GM18507 (cell line): ENCODE measurements around the gene SP1.
"Not testable (repeated sequence)": the region's sequence is repeated elsewhere in the genome, so short reads cannot be mapped to it uniquely, and the experiment has no call there.

ENCODE experiments used
- DNase-seq: peaks from one replicate; pipeline ENCODE4 v3.0.0; 2011; ENCODE audit warnings: low read depth; ENCODE audit not compliant: insufficient read length; ENCODE audit errors: extremely low spot score
- FAIRE-seq: peaks from 2 replicates; lab custom pipeline; 2011; peaks lifted over from hg19 to GRCh38; lab: Jason Lieb, UNC

Gene SP1

GRCh38 chr12:53380104-53380793 lies at the start of gene SP1:
SP1 (plus strand) TSS chr12:53380176; CDS start chr12:53380292, 116 bp downstream.
- DNase-seq (peak; percentile 60), FAIRE-seq (peak; percentile 59)

- DNase-seq, result no peak
- no peak for FAIRE-seq
Measured at GRCh38 chr12:53330671-53331070, 49.3 kb upstream of the SP1 start.

GRCh38 chr12:53332339-53332738 lies 47.6 kb upstream of the SP1 start:
- FAIRE-seq, DNase-seq: not testable (repeated sequence)

- DNase-seq (no peak), FAIRE-seq (no peak)
Measured at GRCh38 chr12:53332744-53333143, 47.2 kb upstream of the SP1 start.

GRCh38 chr12:53333289-53333688 lies 46.7 kb upstream of the SP1 start:
- DNase-seq, result no peak
- FAIRE-seq, result no peak

- DNase-seq (no peak), FAIRE-seq (no peak)
Measured at GRCh38 chr12:53333845-53334244, 46.1 kb upstream of the SP1 start.

- DNase-seq (no peak), FAIRE-seq (no peak)
Measured at GRCh38 chr12:53334822-53335221, 45.2 kb upstream of the SP1 start.

GRCh38 chr12:53336181-53336681 lies 43.7 kb upstream of the SP1 start, which contains the start of gene SP7:
SP7 (minus strand) TSS chr12:53336354; CDS start chr12:53335646, 708 bp downstream.
- no peak for DNase-seq
- no peak for FAIRE-seq

- FAIRE-seq (no peak), DNase-seq (no peak)
Measured at GRCh38 chr12:53338017-53338416, 42.0 kb upstream of the SP1 start.

- no peak for DNase-seq
- FAIRE-seq, result no peak
Measured at GRCh38 chr12:53338916-53339315, 41.1 kb upstream of the SP1 start.

GRCh38 chr12:53340398-53340797 lies 39.6 kb upstream of the SP1 start:
- no peak for FAIRE-seq
- DNase-seq, result no peak

- FAIRE-seq (no peak), DNase-seq (no peak)
Measured at GRCh38 chr12:53343449-53343848, 36.5 kb upstream of the SP1 start.

- DNase-seq (no peak), FAIRE-seq (no peak)
Measured at GRCh38 chr12:53343969-53344368, 36.0 kb upstream of the SP1 start.

- FAIRE-seq, result no peak
- DNase-seq, result no peak
Measured at GRCh38 chr12:53344487-53344823, 35.5 kb upstream of the SP1 start.

- FAIRE-seq, result peak; percentile 46
- peak; percentile 60 for DNase-seq
Measured at GRCh38 chr12:53344824-53345485, 35.0 kb upstream of the SP1 start.

- FAIRE-seq, result no peak
- no peak for DNase-seq
Measured at GRCh38 chr12:53345486-53346188, 34.3 kb upstream of the SP1 start.

GRCh38 chr12:53346491-53346890 lies 33.5 kb upstream of the SP1 start:
- FAIRE-seq (no peak), DNase-seq (no peak)

- FAIRE-seq (no peak), DNase-seq (no peak)
Measured at GRCh38 chr12:53347905-53348304, 32.1 kb upstream of the SP1 start.

- FAIRE-seq (peak; percentile 86), DNase-seq (peak; percentile 33)
Measured at GRCh38 chr12:53352331-53353256, 27.4 kb upstream of the SP1 start.
